Activated T-cell treated with anti-CD3 and anti-CD28 coated beads for 1 hour (primary cell): Measurements from ENCODE around the gene ELOVL2.
"Not testable (repeated sequence)": the region's sequence is repeated elsewhere in the genome, so short reads cannot be mapped to it uniquely, and the experiment has no call there.

Experiments used
- DNase-seq: peaks from one replicate; pipeline ENCODE4 v3.0.0-alpha.2; 2020; ENCODE audit warnings: low read depth

ELOVL2 gene, protein sequence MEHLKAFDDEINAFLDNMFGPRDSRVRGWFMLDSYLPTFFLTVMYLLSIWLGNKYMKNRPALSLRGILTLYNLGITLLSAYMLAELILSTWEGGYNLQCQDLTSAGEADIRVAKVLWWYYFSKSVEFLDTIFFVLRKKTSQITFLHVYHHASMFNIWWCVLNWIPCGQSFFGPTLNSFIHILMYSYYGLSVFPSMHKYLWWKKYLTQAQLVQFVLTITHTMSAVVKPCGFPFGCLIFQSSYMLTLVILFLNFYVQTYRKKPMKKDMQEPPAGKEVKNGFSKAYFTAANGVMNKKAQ

DNA sequence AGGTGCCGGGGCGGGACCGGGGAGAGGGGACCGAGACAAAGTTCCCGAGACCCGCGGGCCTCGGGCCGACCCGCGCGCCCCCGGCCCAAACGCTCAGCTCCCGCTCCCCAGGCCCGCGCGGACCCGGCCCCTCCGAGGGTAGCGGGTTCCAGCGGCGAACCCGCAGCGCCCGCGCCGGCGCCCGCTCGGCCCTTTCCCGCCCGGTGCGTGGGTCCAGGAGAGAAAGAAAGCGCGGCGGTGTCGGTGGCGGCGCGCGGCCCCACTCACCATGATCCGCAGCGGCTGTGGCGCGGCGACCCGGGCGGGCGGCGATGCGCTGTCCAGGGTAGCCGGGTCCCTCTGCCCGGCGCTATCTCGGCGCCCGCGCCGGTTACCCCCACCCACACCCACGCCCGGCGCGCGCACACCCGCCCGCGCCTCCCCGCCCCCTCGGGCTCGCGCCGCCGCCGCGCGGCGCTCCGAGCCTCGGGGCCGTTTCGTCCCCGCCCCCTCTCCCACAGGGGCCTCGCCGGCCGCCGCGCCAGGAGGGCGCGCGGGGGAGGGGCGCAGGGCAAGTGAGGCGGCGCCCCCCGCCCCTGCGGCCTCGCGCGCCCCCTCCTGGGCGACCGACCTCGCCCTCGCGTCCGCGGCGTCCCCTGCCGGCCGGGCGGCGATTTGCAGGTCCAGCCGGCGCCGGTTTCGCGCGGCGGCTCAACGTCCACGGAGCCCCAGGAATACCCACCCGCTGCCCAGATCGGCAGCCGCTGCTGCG is at the start of gene ELOVL2:
Gene ELOVL2, minus strand, starts transcription at position 345 of the 751 bp plus-strand sequence. Its CDS starts 75 bp downstream, at position 270.
- DNase-seq, result no peak

DNA sequence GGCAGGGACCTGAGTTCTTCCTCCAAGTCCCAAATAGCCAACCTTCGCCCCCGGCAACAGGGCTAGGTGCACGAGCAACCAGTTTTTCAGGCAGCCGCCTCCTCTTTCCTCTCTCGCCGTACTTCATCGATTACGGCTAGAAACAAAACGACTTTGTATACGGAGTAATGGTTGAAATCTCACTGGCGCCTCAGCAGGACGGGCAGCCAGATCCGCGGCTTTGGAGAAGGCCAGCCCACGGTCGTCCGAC is 49.2 kb upstream of the ELOVL2 start:
- no peak for DNase-seq

DNA sequence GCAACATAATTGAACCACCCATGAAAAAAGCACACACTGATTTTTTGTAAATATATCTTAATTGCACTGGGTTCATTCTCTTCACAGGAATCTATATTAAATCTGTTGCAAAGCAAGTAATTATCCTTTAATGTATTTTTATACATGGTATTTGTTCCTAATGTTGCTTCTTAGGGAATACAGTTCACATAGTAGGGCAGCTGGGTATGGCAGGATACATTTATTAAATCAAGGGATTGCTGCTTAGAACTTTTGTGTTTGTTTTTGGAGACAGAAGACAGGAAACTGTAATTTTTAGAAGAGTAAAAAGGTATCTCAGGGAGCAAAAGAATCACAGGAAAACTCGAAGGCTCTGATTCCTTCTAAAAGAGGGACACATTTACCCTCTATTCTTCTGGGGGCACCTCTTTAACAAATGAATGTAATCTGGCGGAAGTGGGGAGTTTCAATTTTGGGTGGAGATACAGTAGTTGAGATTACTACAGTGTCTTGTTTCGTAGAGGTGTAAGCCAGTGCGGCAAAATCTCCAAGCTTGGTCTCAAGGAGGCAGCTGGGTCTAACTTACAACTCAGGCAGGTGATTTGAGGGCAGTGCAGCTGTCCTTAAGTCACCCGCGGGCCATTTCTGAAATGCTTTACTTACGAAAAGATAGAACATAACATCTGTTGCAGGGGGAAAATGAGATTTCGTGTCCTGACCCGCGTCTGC is 48.7 kb upstream of the ELOVL2 start:
- no peak for DNase-seq

DNA sequence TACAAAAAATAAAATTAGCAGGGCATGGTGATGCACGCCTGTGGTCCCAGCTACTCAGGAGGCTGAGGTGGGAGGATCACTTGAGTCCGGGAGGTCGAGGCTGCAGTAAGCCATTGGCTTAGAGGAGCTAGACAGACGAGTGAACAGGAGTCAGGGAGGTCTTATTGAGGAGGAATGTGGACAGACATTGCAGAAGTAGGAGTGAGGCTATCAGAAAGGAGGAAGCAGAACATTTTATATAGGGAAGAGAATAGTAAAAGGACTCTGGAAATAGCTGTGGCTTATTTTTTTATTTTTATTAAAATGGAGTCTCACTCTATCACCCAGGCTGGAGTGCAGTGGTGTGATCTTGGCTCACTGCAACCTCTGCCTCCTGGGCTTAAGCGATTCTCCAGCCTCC is 47.0 kb upstream of the ELOVL2 start:
- not testable (repeated sequence) for DNase-seq

GRCh38 chr6:11089695-11090094 is 45.6 kb upstream of the ELOVL2 start:
- no peak for DNase-seq

DNA sequence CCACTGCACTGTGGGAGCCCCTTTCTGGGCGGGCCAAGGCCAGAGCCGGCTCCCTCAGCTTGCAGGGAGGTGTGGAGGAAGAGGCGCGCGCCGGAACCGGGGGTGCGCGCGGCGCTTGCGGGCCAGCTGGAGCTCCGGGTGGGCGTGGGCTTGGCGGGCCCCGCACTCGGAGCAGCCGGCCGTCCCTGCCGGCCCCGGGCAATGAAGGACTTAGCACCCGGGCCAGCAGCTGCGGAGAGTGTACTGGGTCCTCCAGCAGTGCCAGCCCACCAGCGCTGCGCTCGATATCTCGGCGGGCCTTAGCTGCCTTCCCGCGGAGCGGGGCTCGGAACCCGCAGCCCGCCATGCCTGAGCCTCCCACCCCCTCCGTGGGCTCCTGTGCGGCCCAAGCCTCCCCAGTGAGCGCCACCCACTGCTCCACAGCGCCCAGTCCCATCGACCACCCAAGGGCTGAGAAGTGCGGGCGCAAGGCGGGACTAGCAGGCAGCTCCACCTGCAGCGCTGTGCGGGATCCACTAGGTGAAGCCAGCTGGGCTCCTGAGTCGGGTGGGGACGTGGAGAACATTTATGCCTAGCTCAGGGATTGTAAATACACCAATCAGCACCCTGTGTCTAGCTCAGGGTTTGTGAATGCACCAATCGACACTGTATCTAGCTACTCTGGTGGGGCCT is 43.2 kb upstream of the ELOVL2 start:
- DNase-seq, result not testable (repeated sequence)

- no peak for DNase-seq
Measured at GRCh38 chr6:11085758-11086435, 41.8 kb upstream of the ELOVL2 start.

GRCh38 chr6:11083956-11084355 is 39.9 kb upstream of the ELOVL2 start:
- DNase-seq, result no peak

DNA sequence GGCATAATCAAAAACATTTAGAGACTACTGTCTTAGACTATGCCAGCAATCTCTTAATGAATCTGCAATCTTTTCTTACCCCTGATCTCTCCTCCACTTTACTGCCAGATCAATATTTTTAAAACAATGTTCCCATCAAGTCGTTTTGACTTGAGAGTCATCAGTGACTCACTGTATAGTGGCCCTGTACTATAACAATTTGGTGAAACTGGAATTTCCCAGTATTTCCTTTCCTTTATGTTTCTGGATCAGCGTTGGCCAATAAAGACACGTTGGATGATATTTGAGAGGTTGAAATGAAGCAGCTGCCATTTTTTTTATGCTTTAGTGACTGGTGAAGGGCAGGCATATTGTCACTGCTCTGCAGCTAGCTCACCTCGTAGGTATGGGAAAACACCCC is 39.4 kb upstream of the ELOVL2 start:
- DNase-seq, result no peak

- DNase-seq, result no peak
Measured at GRCh38 chr6:11080296-11080695, 36.2 kb upstream of the ELOVL2 start.

- no peak for DNase-seq
Measured at GRCh38 chr6:11078266-11078665, 34.2 kb upstream of the ELOVL2 start.

- DNase-seq, result no peak
Measured at GRCh38 chr6:11076540-11076939, 32.4 kb upstream of the ELOVL2 start.

GRCh38 chr6:11072101-11072500 is 28.0 kb upstream of the ELOVL2 start:
- DNase-seq, result no peak

DNA sequence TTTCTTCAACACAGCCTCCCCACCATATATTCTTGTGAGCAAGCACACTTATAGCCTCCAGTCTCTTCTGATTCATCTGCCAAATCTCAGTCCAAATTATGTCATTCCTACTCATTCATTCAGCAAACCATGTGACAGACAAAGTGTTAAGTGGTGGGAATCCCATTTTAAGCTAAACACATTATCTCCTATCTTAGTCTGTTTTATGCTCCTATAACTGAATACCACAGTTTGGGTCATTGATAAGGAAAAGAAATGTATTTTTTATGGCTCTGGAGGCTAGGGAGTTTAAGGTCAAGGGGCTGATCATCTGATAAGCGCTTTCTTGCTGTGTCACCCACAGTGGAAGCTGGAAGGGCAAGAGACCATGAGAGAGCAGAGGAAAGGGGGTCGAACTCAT is 25.7 kb upstream of the ELOVL2 start:
- no peak for DNase-seq

DNA sequence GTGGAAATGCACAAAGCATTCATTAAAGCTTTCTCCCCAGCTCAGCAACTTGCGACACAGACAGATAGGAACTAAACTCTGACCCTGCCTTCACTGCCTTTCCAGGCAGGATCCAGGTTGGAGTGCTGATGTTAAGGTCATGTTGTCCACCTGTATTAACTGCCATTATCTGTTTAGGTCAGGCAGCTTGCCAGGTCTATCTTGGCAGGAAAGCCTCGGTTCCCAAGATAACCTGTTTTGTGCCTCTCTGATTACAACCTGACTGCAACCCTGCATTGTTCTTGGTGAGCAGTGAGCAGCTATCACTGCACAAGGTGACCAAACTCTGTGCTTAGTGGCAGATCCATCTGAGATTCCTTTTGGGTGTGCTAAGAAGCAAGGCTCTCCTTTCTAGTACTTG is 23.2 kb upstream of the ELOVL2 start:
- DNase-seq, result no peak

- no peak for DNase-seq
Measured at GRCh38 chr6:11066505-11067347, 22.6 kb upstream of the ELOVL2 start.

- DNase-seq, result no peak
Measured at GRCh38 chr6:11065436-11066202, 21.5 kb upstream of the ELOVL2 start.

DNA sequence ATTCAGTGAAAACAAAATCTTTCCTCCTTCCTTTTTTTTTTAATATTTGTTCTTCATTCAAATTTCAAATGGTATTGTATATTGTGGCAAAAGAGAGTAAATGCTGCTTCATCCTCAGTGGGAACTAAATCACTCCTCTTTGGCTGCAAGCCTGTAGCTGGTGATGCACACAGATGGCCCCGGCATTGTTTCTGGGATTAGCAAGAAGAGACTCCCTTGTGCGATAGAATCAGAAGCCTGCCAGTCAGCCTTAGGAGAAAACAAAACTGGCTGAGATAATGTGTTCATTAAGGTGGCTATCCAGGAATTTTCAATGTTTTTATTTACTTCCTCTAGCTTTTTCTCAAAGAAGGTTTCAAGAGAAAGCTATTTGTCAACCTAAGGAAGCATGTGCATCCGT is 20.7 kb upstream of the ELOVL2 start:
- DNase-seq, result no peak

DNA sequence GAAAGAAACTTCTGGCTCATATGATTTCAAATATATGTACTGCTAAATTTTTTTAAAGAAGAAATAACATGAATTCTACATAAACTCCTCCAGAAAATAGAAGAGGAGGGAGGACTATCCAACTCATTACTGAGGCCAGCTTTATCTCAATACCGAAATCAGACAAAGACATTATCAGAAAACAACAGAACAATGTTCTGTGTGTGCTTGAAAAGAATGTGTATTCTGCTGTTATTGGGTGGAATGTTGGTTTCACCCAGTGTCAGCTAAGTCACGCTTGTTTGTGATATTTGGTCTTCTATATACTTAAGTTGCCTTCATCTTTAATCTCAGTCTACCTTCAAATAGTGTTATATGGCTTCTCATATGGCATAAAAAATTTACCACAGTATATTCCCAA is 18.6 kb upstream of the ELOVL2 start:
- DNase-seq, result no peak

DNA sequence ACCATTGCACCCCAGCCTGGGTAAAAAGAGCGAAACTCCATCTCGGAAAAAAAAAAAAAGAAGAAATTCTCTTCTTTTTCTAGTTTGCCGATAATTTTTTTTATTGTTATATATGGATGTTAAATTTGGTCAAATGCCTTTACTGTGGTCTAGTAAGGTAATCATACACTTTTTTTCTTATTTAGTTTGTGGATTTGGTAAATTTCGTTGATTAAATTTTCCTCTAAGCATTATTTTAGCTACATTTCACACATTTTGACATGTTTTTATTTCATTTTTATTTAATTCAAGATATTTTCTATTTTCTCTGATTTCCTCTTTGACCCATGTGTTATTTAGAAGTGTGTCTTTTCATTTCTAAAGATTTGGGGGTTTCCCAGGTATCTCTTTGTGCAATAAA is 18.0 kb upstream of the ELOVL2 start:
- DNase-seq, result no peak

GRCh38 chr6:11058406-11058805 is 14.3 kb upstream of the ELOVL2 start:
- DNase-seq, result no peak
